HG02642 (cell line): ENCODE data around the gene TSEN2.

ENCODE experiments used
- ATAC-seq: cut with Tn5 transposase; IDR thresholded peaks from one replicate; pipeline ENCODE4 v1.9.1; 2021; ENCODE audit warnings: mild to moderate bottlenecking; ENCODE audit not compliant: unreplicated experiment, poor library complexity

Gene TSEN2

GRCh38 chr3:12579456-12579855 lies 95.2 kb downstream of the TSEN2 start:
- no peak for ATAC-seq

- no peak for ATAC-seq
These were observed 95.6 kb downstream of the TSEN2 start for GRCh38 chr3:12579905-12580304.

GRCh38 chr3:12582730-12583129 lies 98.5 kb downstream of the TSEN2 start:
- no peak for ATAC-seq
